Activated gamma-delta T cell treated with anti-CD3 and anti-CD28 coated beads, Interleukin-2, amount 50 U/mL, for 16 hours (primary cell): ENCODE results near the gene HES7.

Source experiments
- DNase-seq: peaks from one replicate; pipeline ENCODE4 v3.0.0-alpha.2; 2020; ENCODE audit warnings: low read depth

HES7 gene

DNA sequence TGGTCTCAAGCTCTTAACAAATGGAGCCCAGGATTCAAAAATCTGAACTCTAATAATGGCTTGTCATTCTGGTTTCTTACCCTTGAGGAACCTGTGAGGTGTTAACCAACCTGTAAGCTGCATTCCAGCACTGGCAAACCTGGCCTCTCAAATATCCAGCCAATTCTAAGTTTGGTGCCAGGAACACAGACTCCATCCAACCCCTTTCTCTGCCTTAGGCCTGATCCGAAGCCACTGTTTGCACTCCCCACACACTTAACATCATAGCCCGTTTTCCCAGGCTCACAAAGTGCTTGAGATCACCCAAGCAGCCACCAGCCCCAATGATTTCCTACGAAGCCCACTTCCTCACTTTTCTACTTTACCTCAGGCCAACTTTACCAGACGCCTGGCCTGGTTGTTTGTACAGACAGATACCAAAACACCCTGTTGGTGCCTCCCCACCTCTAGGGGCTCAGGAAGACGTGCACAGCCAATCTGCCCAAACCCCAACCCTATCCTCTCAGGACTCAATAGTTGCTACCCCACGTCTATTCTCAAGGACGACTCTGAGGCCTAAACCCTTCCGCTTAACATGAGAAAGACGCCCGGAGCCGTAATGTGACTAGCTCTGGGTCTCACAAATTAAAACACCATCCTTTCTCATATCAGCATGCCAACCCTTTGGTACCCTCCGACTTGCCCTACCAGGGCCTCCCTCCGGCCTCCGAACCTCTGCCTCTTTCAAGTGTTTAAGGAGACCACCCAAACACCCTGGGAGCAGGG is 31.5 kb upstream of the HES7 start:
- no peak for DNase-seq

DNA sequence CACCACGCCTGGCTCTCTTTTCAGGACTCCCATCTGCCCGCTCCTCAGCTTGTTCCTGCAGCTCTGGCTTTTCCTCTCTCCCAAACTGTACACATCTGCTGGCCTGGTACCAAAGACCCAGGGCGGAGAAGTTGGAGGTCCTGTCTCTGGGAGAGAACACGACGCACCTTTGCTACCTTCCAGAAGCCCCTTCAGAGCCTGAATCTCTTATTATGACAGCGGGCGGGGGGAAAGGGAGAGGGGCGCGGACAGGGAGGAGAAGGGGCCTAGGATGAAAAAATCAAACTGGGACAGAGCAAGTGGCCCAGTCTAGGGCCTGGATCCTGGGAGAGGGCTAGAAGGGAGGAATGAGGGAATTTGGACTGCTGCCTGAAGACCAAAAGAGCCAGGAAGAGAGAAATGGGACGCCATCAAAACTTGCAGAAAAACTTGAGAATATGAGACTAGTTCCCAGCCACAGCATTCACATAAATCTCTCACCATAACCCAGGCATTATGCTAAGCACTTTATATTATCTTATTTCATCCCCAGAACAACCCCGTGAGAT is 30.8 kb upstream of the HES7 start:
- DNase-seq: no peak

DNA sequence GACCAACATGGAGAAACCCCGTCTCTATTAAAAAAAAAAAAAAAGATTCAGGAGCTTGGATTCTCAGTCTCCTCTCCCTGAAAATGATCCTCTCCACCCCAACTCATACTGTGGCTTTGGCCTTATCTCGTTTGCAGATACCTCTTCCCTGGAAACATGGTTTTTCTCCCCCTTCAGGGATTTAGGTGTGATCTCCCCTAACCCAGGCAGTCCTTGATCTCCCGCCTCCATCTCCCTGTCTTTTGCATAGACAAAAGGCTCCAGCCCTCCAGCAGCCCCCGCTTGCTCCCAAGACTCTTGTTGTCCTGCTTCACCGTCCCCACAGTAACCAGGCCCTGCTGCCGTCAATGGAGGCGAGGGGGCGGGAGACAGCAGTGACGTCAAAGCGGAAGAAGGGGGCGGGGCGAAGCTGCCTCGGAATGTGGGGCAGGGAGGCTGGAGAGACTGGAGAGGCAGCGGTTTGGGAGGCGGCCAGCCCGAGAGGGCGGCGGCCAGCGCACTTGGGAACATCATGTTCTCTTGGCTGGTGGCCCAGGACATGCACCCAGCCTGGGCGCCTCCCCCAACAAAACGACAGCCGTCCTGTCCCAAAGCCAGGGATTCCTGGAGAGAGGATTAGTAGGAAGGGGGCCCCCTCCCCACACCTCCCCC is 30.2 kb upstream of the HES7 start:
- peak; percentile 62 for DNase-seq

DNA sequence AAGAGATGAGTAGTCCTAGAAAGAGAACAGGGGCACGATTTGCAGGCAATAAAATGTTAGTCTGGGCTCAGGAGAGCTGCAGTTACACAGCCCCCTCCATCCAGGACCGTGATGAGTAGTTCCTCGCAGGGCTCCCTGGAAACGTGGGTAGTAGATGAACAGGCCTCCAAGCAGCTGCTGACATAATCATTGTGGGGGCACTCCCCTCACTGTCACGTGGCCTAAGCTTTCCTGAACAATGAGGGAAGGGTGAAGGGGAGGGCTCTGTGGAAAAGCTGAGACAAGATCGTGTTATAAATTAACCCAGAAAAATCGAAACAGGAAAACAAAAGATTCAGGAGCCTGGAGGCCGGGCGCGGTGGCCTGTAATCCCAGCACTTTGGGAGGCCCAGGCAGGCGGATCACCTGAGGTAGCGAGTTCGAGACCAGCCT is 29.6 kb upstream of the HES7 start:
- DNase-seq: no peak

DNA sequence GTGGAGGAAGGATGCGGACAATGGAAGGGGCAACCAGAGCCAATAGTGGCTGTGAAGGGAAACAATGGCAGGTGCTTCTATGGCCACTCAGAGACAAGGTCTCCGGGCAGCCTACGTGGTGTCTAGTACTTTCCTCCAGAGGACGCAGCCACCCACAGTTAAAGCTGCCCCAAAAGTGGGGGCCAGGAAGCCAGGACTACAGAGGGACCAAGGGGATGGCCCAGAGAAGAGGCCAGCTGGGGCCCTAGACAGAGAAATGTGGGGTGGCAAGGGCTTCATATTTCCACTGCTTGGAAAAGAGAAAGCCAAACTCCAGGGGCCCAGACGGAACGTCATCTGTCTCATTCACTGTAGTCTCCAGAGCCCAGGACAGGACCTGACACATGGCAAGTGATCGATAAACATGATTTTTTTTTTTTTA is 29.1 kb upstream of the HES7 start:
- DNase-seq: no peak

DNA sequence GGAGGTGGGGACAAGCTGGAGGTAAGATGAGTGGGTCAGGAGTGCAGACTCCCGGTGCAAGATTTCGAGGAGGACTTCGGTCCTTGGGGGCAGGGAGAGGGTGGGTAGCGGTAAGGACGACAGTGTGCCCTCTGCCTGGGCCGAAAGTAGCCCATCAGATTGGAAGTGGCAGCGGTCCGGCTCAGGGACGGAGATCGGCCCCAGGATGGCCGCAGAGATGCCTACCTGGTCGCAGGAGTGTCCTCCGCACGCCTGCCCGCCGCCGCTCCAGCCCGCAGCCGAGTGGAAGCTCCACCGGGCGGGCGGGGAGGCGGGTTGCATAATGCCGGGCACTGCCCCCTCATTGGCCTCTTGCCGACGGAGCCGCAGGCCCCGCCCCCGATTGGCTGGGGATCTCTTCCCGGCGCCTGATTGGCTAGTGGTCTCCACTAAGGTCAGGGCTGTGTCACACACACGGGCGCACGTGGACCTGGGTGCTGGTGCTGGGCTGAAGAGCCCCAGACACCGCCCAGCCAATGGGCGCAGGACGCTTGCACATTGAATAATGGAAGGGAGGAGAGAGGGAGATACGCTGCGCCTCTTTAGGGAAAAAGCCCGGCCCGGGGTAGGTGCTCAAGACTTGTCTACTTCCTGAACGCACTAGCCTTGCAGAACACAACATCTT is 28.3 kb upstream of the HES7 start, which contains the start of gene PER1:
TSS of gene PER1 (minus strand) at position 293 of the 664 bp plus-strand sequence. CDS start 1,698 bp downstream, outside the sequence.
- DNase-seq: peak; percentile 63

DNA sequence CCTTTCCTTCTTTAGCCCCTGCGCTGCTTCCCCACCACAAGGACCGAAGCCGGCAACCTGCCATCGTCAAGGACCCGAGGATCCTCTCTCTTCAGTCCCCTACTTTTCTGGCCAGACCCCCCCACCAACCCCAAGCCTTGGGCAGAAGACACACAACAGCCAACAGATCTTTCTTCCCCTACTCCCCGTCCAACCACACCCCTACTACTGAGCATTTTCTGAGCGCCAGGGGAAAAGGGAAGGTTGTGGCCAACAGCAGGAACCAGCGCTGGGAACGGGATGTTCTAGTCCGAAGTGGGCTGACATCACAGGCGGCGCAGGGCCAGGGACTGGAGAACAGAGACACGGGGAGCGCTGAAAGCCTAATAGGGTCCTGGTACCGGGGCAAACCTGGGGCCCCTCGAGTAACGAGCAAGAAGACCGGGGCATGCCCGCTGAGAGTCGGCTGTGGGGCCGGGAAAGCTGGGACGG is 27.8 kb upstream of the HES7 start:
- no peak for DNase-seq

DNA sequence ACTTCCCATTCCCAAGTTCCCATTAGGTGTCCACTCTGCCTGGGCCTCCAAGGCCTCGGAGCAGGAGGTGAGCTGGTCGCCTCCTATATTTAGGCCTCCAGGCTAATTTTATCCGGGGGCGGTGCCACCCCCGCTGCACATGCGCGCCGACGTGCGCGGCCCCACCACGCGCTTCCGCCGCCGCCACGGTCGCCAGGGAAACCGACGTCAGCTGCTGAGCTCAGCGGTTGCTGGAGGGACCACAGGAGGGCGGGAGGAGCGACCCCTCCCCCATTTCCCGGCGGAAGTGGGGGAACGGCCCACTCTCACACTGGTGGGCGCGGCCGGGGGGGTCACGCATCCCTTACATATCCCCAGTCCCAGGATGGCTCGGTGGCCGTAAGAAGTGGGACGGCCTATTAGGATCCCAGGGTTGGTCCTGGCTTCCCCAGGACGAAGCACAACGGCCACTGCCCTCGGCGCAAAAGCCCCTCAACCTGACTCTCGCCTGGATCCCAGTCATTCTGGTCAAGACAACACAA is 27.3 kb upstream of the HES7 start:
- peak; percentile 84 for DNase-seq

DNA sequence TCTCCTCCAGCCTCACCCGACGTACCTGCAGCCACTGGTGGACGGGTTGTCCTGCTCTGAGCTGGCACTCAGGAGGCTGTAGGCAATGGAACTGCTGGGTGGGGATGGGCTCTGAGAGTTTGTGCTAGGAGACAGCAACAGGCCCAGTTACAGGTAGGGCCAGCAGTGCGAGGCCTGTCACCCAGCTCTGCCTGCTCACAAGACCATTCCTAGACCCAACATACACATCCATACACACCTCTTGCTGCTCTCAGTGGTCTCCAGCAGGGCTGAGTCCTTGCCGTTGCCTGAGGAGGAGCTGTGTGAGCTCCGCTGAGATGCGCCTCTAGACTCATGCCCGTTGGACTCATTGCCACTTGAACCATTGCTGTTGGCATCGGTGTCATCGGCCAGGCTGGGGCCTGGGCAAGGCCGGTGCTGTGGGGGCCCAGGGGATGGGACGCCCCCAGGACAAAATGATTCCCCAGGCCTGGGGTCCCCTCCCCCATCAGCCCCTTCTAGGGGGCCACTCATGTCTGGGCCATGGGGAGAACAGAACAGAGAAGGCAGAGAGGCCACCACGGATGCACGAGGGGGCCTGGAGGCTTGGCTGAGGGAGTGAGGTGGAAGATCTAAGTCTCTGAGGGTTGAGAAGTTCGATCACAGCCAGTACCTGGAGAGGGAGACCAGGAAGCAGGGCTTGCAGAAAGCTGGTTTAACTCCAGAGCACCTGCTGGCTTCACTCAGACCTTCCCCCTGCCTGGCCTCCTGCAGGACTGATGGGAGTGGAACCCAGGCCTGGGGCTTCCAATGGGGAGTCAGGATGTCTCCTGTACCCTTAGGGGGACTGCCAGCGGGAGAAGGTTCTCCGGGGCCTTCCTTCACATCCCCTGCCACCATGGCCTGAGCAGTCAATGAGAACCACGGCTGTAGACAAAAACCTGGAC is 26.6 kb upstream of the HES7 start:
- DNase-seq: no peak

DNA sequence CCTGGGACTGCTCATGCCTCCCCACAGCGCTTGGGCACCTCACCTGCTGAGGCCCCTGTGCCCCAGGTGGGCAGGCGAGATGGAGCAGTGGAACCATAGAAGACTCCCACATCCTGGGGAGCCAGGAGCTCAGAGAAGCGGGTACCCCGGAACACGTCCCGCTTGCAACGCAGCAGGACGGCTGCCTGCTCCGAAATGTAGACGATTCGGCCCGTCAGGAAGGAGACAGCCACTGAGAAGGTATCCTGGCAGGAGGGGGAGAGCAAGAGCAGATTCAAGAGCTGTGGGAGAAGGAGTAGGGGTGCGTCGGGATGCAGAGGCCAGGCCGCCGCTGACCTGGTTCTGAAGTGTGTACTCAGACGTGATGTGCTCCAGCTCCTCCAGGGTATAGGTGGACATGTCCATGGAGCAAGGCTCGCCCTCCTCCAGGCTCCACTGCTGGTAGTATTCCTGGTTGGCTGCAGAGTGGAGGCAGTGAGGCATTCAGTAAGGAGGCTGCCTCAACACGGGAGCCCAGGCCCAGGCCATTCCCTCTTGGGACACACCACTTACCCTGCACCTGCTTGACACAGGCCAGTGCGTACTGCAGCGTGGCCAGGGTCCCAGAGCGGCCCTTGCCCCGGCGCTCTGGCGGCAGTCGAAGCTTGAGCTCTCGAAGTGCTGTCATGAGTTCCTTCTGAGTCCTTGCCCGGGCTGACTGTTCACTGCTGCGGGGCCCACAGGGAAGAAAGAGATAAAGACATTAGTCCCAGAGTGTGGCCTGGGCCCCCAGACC is 25.7 kb upstream of the HES7 start:
- DNase-seq: no peak

DNA sequence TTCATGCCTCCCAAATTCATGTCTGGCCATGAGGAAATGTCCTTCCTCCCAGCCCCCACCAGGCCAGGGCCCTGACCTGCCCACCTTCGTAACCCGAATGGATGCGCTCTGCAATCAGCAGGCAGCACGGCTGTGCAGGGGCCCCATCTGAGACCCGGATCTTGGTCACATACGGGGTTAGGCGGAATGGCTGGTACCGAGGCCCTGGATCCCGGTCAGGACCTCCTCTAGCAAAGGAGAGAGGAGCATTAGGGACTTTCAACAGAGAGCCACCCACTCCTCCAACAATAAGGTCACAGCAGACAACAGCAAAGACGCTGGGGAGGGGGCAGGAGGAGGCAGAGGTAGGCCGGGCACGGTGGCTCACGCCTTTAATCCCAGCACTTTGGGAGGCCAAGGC is 24.7 kb upstream of the HES7 start:
- no peak for DNase-seq

DNA sequence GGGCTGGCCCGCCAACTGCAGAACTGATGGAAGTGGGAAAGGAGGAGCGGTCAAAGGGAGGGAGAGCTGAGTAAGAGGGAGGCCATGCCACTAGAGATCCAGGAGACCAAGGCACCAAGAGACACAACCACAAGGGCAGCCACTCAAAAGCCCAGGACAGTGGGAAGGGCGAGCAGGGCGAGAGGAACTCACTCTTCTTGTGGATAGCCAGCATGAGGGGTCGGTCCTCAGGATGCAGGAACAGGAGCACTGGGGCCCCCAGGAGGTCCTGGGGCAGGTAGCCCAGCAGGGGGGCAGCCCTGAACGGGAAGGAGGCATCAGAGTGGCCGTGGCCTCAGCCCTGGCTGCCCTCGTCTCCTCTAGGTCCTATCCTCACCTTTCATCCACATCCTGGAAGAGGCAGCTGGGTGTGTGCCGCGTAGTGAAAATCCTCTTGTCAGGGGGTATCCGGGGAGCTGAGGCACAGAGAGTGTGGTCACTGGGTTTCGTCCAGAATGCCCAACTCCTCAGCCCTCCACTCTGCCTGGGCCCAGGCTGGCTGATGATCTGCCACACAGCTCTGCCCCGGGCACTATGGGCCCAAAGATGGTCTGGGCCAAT is 24.0 kb upstream of the HES7 start:
- DNase-seq: no peak

DNA sequence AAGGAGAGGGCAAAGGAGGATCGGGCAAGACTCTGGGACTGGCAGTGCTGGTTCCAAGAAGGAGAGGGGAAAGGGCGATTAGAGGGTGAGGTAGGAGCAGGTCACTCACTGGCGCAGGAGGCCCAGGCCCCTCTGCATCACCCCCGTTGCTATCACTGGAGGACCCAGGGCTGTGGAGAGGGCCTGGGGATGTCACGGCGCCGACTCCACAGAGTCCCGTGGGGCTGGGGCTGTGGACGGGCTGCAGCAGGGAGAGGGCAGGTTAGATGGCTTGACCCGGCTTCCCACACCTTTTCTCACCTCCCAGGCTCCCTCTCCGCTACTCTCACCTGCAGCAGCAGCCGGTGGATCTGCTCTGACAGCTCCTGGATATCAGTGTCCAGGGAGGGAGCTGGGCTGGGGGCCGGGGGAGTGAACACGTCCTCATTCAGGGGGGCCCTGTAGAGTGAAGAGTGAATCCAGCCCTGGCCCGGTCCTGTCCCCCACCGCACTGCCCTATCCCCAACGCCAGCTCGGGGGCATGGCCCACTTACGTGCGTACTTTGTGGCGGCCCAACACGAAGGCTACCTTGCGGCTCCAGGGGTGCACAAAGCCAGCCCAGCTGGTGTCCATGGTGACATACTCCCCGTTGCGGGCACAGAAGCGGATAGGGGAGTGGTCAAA is 23.4 kb upstream of the HES7 start:
- DNase-seq: no peak

DNA sequence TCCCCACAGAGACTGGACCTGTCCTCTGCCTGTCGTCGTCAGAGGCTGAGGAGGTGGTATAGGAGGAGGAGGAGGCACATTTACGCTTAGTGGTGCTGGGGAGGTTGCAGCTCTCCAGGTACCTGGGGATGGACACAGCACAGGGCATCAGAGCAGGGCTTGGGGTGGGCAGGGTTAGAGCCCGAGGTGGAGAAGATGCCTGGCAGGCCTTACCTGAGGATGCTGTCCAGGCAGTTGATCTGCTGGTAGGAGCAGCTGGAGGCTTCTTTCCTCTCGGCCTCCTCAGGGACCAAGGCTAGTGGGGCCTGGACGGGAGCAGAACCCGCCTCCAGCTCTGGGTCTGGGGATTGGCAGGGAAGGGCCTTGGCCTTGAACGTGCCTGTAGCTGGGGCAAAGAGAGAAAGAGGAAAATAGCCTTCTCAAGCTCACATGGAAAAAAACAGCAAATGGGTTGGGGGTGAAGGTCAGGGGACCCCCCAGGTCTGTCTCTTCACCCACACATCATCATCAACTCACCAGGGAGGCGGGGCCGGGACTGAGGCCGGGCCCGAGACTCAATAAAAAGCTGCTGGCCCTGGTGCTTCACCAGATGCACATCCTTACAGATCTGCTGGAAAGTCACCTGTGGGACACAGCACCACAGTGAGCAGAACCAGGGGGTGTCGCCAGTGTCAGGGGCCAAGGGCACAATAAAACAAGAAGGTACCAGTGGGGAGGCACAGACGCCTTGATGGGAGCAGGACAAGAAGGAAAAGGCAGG is 22.7 kb upstream of the HES7 start:
- no peak for DNase-seq

DNA sequence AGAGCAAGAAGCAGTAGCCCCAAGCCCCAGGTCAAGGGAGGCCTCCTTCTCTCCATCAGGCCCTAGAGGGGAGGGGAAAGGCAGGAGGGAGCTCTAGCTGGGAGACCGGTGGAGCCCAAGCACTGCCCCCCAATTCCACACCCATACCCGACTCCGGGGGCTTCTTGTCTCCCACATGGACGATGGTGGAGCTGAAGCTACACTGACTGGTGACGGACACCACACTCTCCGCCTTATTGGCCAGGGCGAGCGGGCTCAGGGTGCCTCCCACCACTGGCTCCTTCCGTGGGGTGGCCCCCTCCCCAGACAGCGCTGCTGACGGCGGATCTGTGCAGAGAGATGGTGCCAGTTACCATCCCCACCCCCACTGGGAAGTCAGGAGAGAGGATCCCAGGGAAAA is 21.9 kb upstream of the HES7 start:
- no peak for DNase-seq

DNA sequence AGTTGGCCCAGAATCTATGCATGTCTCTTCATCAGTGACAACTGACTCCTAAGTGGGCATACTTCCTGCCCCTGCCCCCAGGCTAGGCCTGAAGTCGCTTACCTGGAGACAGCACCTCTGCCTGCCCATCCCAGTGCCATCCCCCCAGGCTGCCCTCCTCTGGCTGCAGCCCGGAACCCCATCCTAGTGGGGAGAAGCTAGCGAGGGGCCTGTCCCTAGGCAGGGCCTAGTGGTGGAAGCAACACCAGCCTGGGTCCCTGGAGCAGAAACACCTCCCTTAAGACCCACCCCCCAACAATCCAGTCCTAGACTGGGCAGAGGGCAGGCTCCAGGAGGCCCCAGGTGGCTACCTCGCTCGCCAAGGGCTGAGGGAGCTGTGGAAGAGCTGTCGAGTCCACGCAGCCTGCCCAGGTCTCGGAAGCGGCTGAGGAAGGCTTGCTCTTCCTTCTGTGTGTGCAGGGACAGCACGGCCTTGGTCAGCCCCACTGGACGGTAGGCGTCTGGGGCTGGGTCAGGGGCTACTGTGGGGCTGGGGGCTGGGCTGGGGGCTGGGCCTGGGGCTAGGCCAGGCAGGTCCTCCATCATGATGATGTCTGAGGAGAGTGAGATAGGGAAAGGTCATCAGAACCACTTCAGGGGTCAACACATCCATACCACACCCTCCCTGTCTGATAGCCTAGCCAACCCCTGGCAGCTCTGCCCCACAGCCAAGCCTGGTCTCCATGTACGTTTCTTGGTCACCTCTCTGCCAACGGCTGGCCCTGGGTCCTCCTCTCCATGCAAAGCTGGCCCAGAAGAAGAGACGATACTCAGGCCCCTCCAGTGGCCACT is 20.7 kb upstream of the HES7 start:
- DNase-seq: no peak

DNA sequence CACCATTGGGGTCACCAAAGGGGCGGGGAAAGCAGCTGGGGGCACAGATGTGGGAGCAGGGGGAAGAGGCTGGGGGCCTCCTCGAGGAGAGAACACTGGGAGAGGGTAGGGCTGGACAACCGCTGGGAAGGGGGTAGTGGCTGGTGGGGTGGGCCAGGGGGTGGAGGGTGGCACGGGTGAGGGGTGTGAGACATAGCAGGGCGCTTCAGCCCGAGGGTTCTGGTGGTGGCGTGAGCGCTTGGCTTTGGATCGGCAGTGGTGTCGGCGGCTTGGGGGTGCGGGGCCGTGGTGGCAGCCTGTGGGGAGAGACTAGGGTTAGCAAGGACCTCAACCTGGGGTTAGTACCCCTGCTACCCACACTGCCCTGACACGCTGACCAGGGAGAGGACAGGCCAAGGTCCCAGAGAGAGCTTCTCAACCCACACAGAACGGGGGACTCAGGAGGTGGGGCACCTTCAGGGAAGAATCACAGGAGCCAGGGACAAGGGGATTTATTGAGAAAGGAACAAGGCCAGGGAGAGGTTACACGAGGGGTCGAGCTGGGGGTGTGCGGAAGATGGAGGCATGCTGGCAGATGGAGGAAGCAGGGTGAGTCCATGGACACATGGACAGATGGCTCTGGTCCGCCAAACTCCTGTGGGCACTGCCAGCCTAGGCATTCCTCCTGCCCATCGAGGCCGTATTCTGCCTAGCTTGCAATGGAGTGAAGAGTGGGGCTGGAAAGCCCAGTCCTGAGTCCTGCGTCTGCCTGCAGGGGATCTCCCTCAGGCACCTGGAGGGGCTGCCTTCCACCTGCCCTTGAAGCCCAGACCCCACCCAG is 19.9 kb upstream of the HES7 start:
- no peak for DNase-seq
